Stimulated activated CD8-positive, alpha-beta memory T cell treated with anti-CD3 and anti-CD28 coated beads, Interleukin-4, amount 100 ng/mL, for 48 hours (primary cell): ENCODE results near the gene ADAMTS10.
A peak's percentile ranks its signal among the peaks of the same experiment; 100 is the strongest.
"Not testable (repeated sequence)": the region's sequence is repeated elsewhere in the genome, so short reads cannot be mapped to it uniquely, and the experiment has no call there.

Experiments used
- DNase-seq: peaks from one replicate; pipeline ENCODE4 v3.0.0-alpha.2; 2020

Gene ADAMTS10

GRCh38 chr19:8610041-8610935, at the start of gene ADAMTS10:
ADAMTS10 (minus strand) TSS chr19:8610715; CDS start chr19:8605710, 5,005 bp downstream.
- peak; percentile 44 for DNase-seq

GRCh38 chr19:8659905-8660304, 49.4 kb upstream of the ADAMTS10 start:
- DNase-seq: no peak

- no peak for DNase-seq
Measured at GRCh38 chr19:8657869-8658268, 47.4 kb upstream of the ADAMTS10 start.

- peak; percentile 57 for DNase-seq
Measured at GRCh38 chr19:8655340-8655709, 44.8 kb upstream of the ADAMTS10 start.

- peak; percentile 82 for DNase-seq
Measured at GRCh38 chr19:8654591-8655339, 44.2 kb upstream of the ADAMTS10 start.

GRCh38 chr19:8648240-8648639, 37.7 kb upstream of the ADAMTS10 start:
- no peak for DNase-seq

GRCh38 chr19:8643860-8644653, 33.5 kb upstream of the ADAMTS10 start:
- DNase-seq: no peak

- DNase-seq: no peak
Measured at GRCh38 chr19:8642561-8642960, 32.0 kb upstream of the ADAMTS10 start.

- DNase-seq: no peak
Measured at GRCh38 chr19:8641908-8642547, 31.5 kb upstream of the ADAMTS10 start.

- no peak for DNase-seq
Measured at GRCh38 chr19:8641221-8641907, 30.8 kb upstream of the ADAMTS10 start.

GRCh38 chr19:8640402-8641004, 30.0 kb upstream of the ADAMTS10 start:
- DNase-seq: no peak

GRCh38 chr19:8639821-8640401, 29.4 kb upstream of the ADAMTS10 start:
- no peak for DNase-seq

- DNase-seq: no peak
Measured at GRCh38 chr19:8638078-8638619, 27.6 kb upstream of the ADAMTS10 start.

GRCh38 chr19:8637070-8637469, 26.6 kb upstream of the ADAMTS10 start:
- not testable (repeated sequence) for DNase-seq

GRCh38 chr19:8635422-8635821, 24.9 kb upstream of the ADAMTS10 start:
- DNase-seq: no peak

- DNase-seq: no peak
Measured at GRCh38 chr19:8631425-8631819, 20.9 kb upstream of the ADAMTS10 start.

GRCh38 chr19:8630796-8631424, 20.4 kb upstream of the ADAMTS10 start:
- DNase-seq: no peak

GRCh38 chr19:8629996-8630683, 19.6 kb upstream of the ADAMTS10 start, which contains the start of gene NFILZ:
NFILZ (plus strand) TSS chr19:8630633; CDS start chr19:8676766, 46,133 bp downstream.
- DNase-seq: no peak

GRCh38 chr19:8629184-8629583, 18.7 kb upstream of the ADAMTS10 start:
- no peak for DNase-seq

- no peak for DNase-seq
Measured at GRCh38 chr19:8626842-8627241, 16.3 kb upstream of the ADAMTS10 start.
